D341Med (cell line): Measurements from ENCODE around the gene ITM2C.

Source experiments
- DNase-seq: peaks from one replicate; pipeline ENCODE4 v3.0.0; 2012; ENCODE audit warnings: low spot score

The ITM2C gene

GRCh38 chr2:230908595-230909191 lies 44.0 kb downstream of the ITM2C start:
- DNase-seq = no peak

- no peak for DNase-seq
Measured at GRCh38 chr2:230909841-230910545, 45.3 kb downstream of the ITM2C start.

GRCh38 chr2:230910546-230911177 lies 45.9 kb downstream of the ITM2C start:
- DNase-seq = no peak

GRCh38 chr2:230912046-230912445 lies 47.3 kb downstream of the ITM2C start:
- no peak for DNase-seq

- DNase-seq = no peak
Measured at GRCh38 chr2:230912724-230913123, 48.0 kb downstream of the ITM2C start.

DNA sequence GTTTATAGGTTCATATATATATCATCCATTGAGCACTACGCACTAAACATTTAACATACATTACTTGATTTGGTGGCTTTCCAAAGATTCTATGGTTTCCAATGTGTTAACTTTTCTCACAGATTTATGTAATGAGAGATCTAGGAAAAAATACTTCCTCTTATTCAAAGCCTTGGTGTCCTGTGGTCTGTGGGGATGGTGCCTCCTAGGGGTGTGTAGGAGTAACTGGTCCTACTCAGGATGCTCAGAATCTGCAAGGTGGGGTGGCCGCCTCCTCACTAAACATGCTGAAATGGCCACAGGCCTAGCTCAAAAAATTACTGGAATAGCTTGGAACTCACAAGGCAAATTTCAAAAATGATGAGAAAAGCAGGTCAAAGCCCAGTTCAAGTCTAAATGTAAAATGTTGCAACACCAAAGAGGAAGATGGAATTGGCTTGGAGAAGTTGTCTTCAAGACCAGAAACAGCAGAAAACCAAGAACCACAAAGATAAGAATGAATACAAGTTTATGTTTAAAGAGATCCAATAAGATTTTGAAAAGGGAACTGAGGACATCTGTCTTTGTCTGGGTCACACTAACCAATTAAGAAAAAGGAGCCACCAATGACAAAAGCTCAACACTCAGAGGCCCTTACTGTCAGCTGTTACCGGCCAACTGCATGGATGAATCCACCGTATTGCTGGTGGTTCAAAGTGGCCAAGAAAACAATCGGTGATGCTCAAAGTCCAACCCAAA lies 48.8 kb downstream of the ITM2C start:
- DNase-seq = peak; percentile 69

- no peak for DNase-seq
Measured at GRCh38 chr2:230914886-230915285, 50.1 kb downstream of the ITM2C start.

DNA sequence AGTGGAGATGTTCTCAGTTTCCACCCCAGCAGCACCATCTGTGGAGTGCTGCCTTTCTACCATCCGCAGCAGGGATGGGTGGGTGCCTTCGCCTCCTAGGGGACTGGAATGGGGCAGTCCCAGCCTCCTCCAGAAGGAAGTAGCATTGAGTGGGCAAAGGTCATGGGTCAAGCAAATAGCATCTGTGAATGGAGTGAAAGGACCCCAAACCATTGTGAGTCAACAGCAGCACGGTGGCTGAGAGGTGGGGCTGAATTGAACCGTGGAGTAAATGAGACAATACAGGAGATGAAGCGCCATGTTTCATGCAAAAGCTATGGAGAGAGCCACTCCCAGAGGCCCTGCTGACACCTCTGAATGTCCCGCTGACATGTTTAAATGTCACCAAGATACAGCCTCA lies 50.6 kb downstream of the ITM2C start:
- no peak for DNase-seq

- no peak for DNase-seq
Measured at GRCh38 chr2:230916218-230916617, 51.5 kb downstream of the ITM2C start.

- DNase-seq = no peak
Measured at GRCh38 chr2:230919240-230919639, 54.5 kb downstream of the ITM2C start.

- DNase-seq = no peak
Measured at GRCh38 chr2:230919681-230920080, 54.9 kb downstream of the ITM2C start.

DNA sequence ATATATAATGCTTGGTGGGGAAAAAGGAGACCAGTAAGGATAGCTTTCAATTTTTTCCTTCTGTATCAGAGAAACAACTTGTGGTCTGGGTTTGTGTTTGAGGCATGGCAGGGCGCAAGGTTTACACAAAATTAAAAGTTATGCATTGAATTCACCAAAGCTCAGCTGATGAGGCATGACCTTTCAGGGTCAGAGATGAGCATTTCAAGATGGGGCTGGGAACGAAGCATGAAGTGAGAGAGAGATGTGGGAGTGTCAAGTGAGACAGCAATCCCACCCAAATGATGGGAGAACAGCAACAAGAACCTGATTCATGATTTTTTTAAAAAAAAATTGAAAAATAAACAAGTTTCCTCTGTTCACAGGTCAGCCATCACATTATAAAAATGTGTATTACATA lies 55.4 kb downstream of the ITM2C start:
- no peak for DNase-seq

DNA sequence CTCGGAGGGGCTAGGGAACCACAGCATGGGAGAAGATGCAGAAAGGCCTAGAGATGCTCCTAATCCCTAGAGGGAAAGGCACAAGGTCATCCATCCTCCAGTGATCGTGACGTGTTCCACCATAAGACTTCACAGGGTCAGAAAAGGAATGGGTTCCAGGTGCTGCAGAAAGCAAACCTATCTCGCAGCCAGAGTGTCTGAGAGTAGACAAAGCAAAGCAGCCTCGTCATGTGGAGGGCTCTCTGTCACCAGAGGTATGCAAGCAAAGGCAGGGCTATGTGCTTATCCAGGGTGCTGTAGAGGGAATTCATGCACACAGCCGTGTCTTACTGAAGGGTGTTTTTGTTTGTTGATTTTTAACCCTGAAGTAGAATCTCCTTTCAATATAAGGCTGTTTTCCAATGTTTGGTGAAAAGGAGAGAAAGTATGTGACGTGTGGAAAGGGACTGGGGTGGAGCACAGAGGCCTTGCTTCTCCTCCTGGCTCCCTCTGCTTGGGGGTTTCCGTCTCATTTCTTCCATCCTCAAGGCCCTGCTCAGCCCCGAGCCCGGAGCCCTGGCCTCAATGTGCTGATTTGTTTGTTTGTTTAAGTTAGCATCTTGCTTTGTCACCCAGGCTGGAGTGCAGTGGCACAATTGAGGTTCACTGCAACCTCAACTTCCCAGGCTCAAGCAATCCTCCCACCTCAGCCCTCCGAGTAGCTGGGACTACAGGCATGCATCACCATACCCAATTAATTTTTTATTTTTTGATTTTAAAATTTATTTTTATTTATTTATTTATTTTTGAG lies 57.3 kb downstream of the ITM2C start:
- no peak for DNase-seq

DNA sequence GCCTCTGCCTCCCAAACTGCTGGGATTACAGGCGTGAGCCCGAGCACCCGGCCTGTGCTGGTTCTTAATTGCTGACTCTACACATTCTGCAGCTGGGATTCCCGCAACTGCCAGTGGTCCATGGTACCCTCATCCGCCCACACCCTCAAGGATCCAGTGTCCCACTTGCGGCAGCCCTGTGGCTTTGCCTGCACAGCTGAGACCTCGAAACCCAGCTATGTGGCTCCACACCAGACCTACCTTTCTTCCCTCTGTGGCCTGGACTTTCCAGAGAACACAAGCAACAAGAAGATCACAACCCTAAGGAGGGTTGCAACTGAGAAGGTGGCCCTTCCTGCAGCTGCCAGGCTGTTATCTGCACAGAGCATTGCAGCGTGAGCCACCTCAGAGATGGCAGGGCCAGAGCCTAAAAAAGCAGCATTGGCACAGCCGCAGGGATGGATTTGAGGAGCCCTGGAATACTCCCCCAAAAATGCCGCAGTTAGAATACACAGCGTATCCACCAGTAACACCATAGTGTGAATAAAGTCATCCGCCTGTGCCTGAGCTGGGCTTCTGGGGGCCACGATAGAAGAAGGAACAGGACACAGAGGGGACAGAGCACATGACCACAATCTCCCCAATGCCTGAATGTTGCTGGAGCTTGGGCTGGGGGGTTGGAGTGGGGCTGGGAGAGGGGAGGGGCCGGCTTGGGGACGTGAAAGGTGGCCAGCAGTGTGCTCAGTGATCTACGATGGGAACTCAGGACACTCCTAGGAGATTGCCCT lies 58.4 kb downstream of the ITM2C start:
- DNase-seq = no peak

DNA sequence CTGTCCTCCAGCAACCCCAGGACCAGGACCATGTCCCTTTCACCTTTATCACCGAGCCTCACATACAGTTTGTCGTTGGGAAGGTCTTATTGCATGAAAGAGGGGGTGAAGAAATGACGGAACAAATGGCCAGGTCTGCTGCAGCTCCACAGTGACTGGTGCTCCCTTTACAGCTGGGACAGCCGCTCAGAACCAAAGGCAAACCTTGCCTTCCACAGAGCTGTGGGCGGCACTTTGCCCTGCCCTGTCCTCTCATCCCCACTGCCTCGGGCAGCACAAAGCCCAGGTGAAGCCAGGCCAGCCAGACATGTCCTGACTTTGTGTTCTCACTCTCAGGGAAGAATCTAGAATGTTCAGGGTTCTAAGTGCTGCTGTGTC lies 59.3 kb downstream of the ITM2C start:
- DNase-seq = no peak

GRCh38 chr2:230924470-230925341 lies 60.0 kb downstream of the ITM2C start, which contains the start of gene GPR55:
TSS of gene GPR55 (minus strand) at chr2:230925242. CDS start at chr2:230910962, 14,280 bp downstream.
- no peak for DNase-seq

GRCh38 chr2:230925443-230925878 lies 60.7 kb downstream of the ITM2C start:
- DNase-seq = no peak

- no peak for DNase-seq
Measured at GRCh38 chr2:230925879-230926765, 61.4 kb downstream of the ITM2C start.

GRCh38 chr2:230927711-230928341 lies 63.1 kb downstream of the ITM2C start:
- DNase-seq = no peak
